GM13976 (cell line): Measurements from ENCODE around the gene MYBPH.

Experiments
- DNase-seq: peaks from one replicate; pipeline ENCODE4 v3.0.0; 2012; ENCODE audit warnings: low spot score
- CTCF ChIP-seq: IDR thresholded peaks from 2 replicates; pipeline ENCODE4 v1.5.1; 2012; ENCODE audit warnings: borderline replicate concordance, mild to moderate bottlenecking; ENCODE audit not compliant: insufficient read depth; ENCODE audit errors: extremely low read depth, missing control alignments, control extremely low read depth
- in situ Hi-C: fragments of 300-500 bp; cut with MboI; formaldehyde crosslinking; loops from one replicate; pipeline ENCODE4 v1.12.0; 2022; ENCODE audit warnings: low sequenced_read_pairs, mixed read lengths, inconsistent platforms; ENCODE audit not compliant: unreplicated experiment

The MYBPH gene

GRCh38 chr1:203142684-203143408 lies 32.8 kb downstream of the MYBPH start:
- DNase-seq: no peak
- in situ Hi-C loops: no loop called here
- no peak for TF ChIP-seq CTCF

GRCh38 chr1:203142124-203142523 lies 33.5 kb downstream of the MYBPH start:
- TF ChIP-seq CTCF: no peak
- DNase-seq: no peak
- in situ Hi-C loops: no loop called here

- no peak for TF ChIP-seq CTCF
- in situ Hi-C loops: no loop called here
- no peak for DNase-seq
Observed at GRCh38 chr1:203140743-203141520, 34.7 kb downstream of the MYBPH start.

GRCh38 chr1:203139976-203140475 lies 35.6 kb downstream of the MYBPH start:
- no peak for DNase-seq
- TF ChIP-seq CTCF: no peak
- in situ Hi-C loops: no loop called here

- in situ Hi-C loops: no loop called here
- no peak for DNase-seq
Observed at GRCh38 chr1:203138066-203138465, 37.6 kb downstream of the MYBPH start.

GRCh38 chr1:203137324-203137723 lies 38.3 kb downstream of the MYBPH start:
- in situ Hi-C loops: no loop called here
- no peak for DNase-seq
- no peak for TF ChIP-seq CTCF

More at GRCh38 chr1:203138066-203138465, 37.6 kb downstream of the MYBPH start:
- no peak for TF ChIP-seq CTCF
